H1 (cell line): ENCODE data around the gene NKD2.

Experiments
- CHD1 ChIP-seq: IDR thresholded peaks from 2 replicates; pipeline ENCODE4 v1.6.1; 2012; ENCODE audit warnings: low read depth, low read length, improper control_type of control experiment
- CTCF ChIP-seq, 3 experiments: IDR thresholded peaks; 1 replicate in 2 of 3; 2 replicates in 1 of 3; pipeline versions ENCODE4 v1.5.1 to v1.6.1; 2011; ENCODE audit warnings: low read length in 3 of 3, mild to moderate bottlenecking in 3 of 3, inconsistent platforms in 2 of 3, low read depth in 1 of 3, moderate library complexity in 1 of 3; ENCODE audit not compliant: insufficient read depth in 1 of 3; ENCODE audit errors: control extremely low read depth in 1 of 3
- EP300 ChIP-seq, 2 experiments: IDR thresholded peaks; 1 replicate in 1 of 2; 2 replicates in 1 of 2; pipeline ENCODE4 v1.6.1; 2011 to 2012; ENCODE audit warnings: low read depth in 2 of 2, low read length in 2 of 2, mild to moderate bottlenecking in 2 of 2, borderline replicate concordance in 1 of 2, inconsistent platforms in 1 of 2, moderate library complexity in 1 of 2
- FOSL1 ChIP-seq: IDR thresholded peaks from 2 replicates; pipeline ENCODE4 v1.6.1; 2011; ENCODE audit warnings: mild to moderate bottlenecking, low read depth, low read length, moderate library complexity; ENCODE audit not compliant: insufficient read depth
- GABPA ChIP-seq: IDR thresholded peaks from 2 replicates; pipeline ENCODE4 v1.6.1; 2011; ENCODE audit warnings: mild to moderate bottlenecking, low read length, moderate library complexity, borderline replicate concordance; ENCODE audit not compliant: insufficient read depth
- JUN ChIP-seq: IDR thresholded peaks from 2 replicates; pipeline ENCODE4 v1.6.1; 2011; ENCODE audit warnings: low read depth, mild to moderate bottlenecking, improper control_type of control experiment, low read length
- KDM1A ChIP-seq: fragments of 200-600, 300-600 bp; sonication (generic); IDR thresholded peaks from 2 replicates; pipeline ENCODE4 v1.7.1; 2016; ENCODE audit warnings: mild to moderate bottlenecking, low read length, borderline replicate concordance
- NRF1 ChIP-seq: IDR thresholded peaks from 2 replicates; pipeline ENCODE4 v1.6.1; 2011; ENCODE audit warnings: mild to moderate bottlenecking, low read depth, low read length, improper control_type of control experiment
- POLR2A ChIP-seq, 2 experiments: IDR thresholded peaks; 1 replicate in 1 of 2; 2 replicates in 1 of 2; pipeline ENCODE4 v1.6.1; 2011; ENCODE audit warnings: low read depth in 2 of 2, low read length in 2 of 2, mild to moderate bottlenecking in 2 of 2; ENCODE audit errors: control extremely low read depth in 1 of 2
- POLR2AphosphoS5 ChIP-seq: IDR thresholded peaks from 2 replicates; pipeline ENCODE4 v1.6.1; 2011; ENCODE audit warnings: low read depth, low read length
- RNF2 ChIP-seq: fragments of 200-900, 300-1000 bp; sonication (generic); IDR thresholded peaks from 2 replicates; pipeline ENCODE4 v1.7.1; 2016; ENCODE audit warnings: borderline replicate concordance, low read depth, mild to moderate bottlenecking, antibody characterized with exemption, low read length; ENCODE audit not compliant: poor library complexity, severe bottlenecking; ENCODE audit errors: missing control alignments
- SP1 ChIP-seq: IDR thresholded peaks from 2 replicates; pipeline ENCODE4 v1.6.1; 2011; ENCODE audit warnings: low read depth, low read length
- TAF7 ChIP-seq: optimal IDR thresholded peaks from 2 replicates; pipeline ENCODE3; 2011; ENCODE audit warnings: low read depth, mild to moderate bottlenecking, inconsistent platforms, low read length, moderate library complexity, borderline replicate concordance

- TF ChIP-seq NRF1: no peak
- TF ChIP-seq CTCF (IDR thresholded peaks at IDR 0.05; ENCODE audit: control extremely low read depth in 1 of 3, insufficient read depth in 1 of 3, low read depth in 1 of 3, low read length in 3 of 3): no peak
- TF ChIP-seq RNF2: no peak
- no peak for TF ChIP-seq KDM1A
- TF ChIP-seq SP1: no peak
- no peak for TF ChIP-seq GABPA
- TF ChIP-seq JUN: no peak
- TF ChIP-seq TAF7: no peak
- TF ChIP-seq POLR2A (IDR thresholded peaks at IDR 0.05; ENCODE audit: control extremely low read depth in 1 of 2, low read depth in 2 of 2, low read length in 2 of 2): no peak
- no peak for TF ChIP-seq FOSL1
- no peak for TF ChIP-seq POLR2AphosphoS5
- no peak for TF ChIP-seq CHD1
- no peak for TF ChIP-seq EP300 (IDR thresholded peaks at IDR 0.05; ENCODE audit: borderline replicate concordance in 1 of 2, low read depth in 2 of 2, low read length in 2 of 2)
Measured at GRCh38 chr5:1078206-1078605, 69.6 kb downstream of the NKD2 start.
